H1 (cell line): Measurements from ENCODE around the gene RSAD1. TPM values are rescaled to one million over a fixed set of nuclear protein-coding genes. Genes with fewer than 3 reads are reported as not detected.

ENCODE experiments used
- KDM4A ChIP-seq: IDR thresholded peaks from one replicate; pipeline ENCODE4 v1.7.1; 2012; ENCODE audit warnings: low read depth, mild to moderate bottlenecking, moderate library complexity, low read length, inconsistent platforms; ENCODE audit not compliant: severe bottlenecking
- POLR2A ChIP-seq, 2 experiments: IDR thresholded peaks; 1 replicate in 1 of 2; 2 replicates in 1 of 2; pipeline ENCODE4 v1.6.1; 2011; ENCODE audit warnings: low read depth in 2 of 2, low read length in 2 of 2, mild to moderate bottlenecking in 2 of 2; ENCODE audit errors: control extremely low read depth in 1 of 2
- POLR2AphosphoS5 ChIP-seq: IDR thresholded peaks from 2 replicates; pipeline ENCODE4 v1.6.1; 2011; ENCODE audit warnings: low read depth, low read length
- polyA plus RNA-seq, 7 experiments: library from polyadenylated mRNA; depleted of rRNA in 3 of 7; stranded (reverse) in 5 of 7; unstranded in 2 of 7; fragments of >200 nt in 5 of 7; fragments of 200-250 nt in 2 of 7; gene quantifications; 1 replicate in 5 of 7; 2 replicates in 1 of 7; 4 replicates in 1 of 7; pipeline versions ENCODE4 v1.2.1 to v1.2.3, GENCODE V29; 2011 to 2013; ENCODE audit warnings: missing spikeins in 2 of 7, mixed read lengths in 2 of 7
- total RNA-seq: library from RNA; stranded (reverse); fragmentation: NEBNext Ultra II Directional; extraction: Animal tissue kit (Norgen Biotek cat#: 25700); gene quantifications from 2 replicates; pipeline ENCODE4 v1.2.1, GENCODE V29; 2021

The RSAD1 gene
- total and polyA plus RNA-seq, 2 of the 8 experiments (the other 6 are each of a cell fraction or from before 2014, with no cell fraction given): 17.9 to 33.5 TPM

- no peak for TF ChIP-seq POLR2A (IDR thresholded peaks at IDR 0.05; ENCODE audit: control extremely low read depth in 1 of 2, low read depth in 2 of 2, low read length in 2 of 2)
- no peak for TF ChIP-seq POLR2AphosphoS5
- TF ChIP-seq KDM4A: no peak
- TF ChIP-seq, all 59 proteins: peak for 0
Observed at GRCh38 chr17:50498021-50498874, 19.6 kb downstream of the RSAD1 start (continued).
